NCI-H510A treated with DMSO at 0.1 percent for 48 hours (cell line): ENCODE measurements around the gene GRB10.
A peak's percentile ranks its signal among the peaks of the same experiment; 100 is the strongest.
"Not testable (repeated sequence)": the region's sequence is repeated elsewhere in the genome, so short reads cannot be mapped to it uniquely, and the experiment has no call there.

Experiments used
- DNase-seq: peaks from one replicate; lab custom pipeline; 2025; lab: John Stamatoyannopoulos, UW

Gene GRB10

GRCh38 chr7:50607524-50608125 lies 175.1 kb downstream of the GRB10 start:
- no peak for DNase-seq

DNA sequence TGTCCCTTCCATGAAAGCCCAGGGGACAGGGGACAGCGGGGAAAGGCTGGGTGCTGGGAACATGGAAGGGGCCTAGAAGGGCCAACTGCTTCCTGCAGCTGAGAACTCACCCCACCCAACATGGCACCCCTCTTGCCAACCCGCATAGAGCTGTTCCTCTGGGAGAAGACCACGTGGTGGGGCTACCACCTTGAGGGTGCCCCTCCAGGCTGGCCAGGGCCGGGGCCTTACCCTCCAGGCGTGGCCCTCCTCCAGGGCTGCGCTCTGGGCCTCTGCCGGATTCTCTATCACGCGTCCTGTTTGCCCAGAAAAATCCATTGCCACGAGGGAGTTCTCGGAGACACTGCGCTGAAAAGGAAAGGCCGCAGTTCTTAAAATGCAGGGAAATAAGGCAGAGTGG lies 177.6 kb downstream of the GRB10 start:
- no peak for DNase-seq

GRCh38 chr7:50603287-50603686 lies 179.4 kb downstream of the GRB10 start:
- no peak for DNase-seq

DNA sequence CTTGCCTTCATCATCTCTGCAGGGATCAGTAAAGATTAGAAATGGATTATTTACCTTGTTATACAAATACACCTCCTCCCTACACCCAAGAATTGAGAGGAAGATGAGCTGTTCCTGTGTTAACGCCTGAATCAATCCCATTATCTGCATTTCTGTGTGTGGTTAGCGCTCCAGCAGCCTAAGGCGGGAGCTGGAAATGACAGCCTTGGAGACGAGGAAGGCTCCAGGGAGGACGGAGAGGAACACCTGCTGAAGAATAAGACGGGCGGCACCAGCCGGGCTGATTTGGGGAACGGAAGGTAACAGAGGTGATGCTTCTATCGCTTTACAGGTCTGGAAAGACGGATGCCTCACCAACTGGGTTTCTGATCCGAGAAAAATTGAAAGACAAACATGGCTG lies 183.3 kb downstream of the GRB10 start:
- no peak for DNase-seq

DNA sequence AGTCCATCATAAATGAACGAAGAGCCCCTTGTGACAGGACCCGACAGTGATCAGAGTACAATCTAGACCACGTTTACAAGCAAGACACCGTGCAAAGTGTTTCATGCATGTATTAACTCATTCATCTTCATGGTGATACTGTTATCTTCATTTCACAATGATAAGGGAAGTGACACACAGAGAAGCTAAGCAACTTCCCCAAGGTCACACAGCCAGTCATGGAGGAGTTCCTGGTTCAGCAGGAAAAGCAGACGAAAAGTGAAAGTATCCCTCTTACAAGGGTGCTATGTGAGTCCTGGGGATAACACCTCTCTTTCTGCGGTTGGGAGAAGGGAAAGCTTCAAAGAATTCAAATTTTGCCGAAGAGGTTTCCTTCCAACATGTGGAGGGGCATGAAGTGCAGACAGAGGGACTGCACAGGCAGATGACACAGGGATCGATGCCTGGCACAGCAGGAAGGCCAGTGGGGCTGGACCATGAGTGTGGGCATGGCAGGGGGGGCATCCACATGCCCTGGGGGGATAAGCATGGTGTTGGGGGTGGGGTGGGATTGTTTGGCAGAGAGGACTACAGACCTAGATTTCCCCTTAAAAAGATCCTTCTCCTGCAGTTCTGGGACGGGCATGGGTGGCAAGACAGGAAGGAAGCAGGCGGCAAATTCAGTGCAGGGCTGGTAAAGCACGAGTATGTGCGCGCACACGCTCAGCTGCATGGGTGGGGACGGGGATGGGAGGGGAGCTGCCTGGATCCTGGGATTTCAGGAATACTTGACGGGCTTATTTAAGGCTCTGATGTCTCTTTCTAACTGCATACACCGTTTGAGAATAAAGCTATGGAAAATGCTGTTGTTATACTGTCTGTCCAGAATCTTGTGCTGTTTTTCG lies 184.0 kb downstream of the GRB10 start:
- DNase-seq, result no peak

DNA sequence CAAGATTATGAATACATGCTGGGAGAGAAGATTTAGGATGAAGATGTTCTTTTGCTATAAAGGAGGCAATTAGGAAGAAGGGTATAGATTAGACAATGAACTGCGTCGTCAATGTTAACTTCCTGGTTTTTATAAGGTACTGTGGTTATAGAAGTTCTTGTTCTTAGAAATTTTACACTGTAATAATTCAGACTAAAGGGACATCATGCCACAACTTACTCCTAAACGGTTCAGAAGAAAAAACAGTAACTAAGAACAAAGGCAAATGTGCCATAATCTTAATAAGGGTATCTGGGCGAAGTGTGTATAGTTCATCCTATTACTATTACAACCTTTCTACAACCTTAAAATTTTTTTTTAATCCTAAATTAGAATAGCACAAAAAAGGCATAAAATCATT lies 186.2 kb downstream of the GRB10 start:
- no peak for DNase-seq

DNA sequence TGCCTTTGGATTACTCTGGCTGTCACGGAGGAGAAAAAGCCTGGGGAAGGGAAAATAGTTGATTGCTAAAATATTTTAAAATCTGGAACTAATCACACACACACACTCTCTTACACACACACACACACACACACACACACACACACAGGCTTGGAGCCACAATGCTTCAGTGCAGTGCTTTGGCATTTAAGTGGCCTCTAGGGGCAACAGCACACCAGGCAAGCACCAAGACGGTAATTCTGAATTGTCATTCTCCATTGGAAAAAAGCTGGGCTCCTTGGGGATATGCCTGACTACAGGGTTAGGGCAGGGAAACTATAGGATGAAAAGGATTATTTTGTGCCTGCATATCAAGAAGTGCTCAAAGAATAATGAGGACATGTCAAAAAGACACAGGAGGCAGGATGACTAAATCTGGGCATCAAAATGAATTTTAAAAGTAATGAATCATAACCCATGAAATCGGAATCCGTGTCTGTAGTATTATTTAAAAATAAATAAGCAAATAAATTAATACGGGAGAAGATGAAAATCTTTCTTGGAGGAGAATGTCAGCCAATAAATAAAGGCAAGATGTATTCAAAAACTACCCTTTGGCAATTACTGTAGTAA lies 187.1 kb downstream of the GRB10 start:
- no peak for DNase-seq

DNA sequence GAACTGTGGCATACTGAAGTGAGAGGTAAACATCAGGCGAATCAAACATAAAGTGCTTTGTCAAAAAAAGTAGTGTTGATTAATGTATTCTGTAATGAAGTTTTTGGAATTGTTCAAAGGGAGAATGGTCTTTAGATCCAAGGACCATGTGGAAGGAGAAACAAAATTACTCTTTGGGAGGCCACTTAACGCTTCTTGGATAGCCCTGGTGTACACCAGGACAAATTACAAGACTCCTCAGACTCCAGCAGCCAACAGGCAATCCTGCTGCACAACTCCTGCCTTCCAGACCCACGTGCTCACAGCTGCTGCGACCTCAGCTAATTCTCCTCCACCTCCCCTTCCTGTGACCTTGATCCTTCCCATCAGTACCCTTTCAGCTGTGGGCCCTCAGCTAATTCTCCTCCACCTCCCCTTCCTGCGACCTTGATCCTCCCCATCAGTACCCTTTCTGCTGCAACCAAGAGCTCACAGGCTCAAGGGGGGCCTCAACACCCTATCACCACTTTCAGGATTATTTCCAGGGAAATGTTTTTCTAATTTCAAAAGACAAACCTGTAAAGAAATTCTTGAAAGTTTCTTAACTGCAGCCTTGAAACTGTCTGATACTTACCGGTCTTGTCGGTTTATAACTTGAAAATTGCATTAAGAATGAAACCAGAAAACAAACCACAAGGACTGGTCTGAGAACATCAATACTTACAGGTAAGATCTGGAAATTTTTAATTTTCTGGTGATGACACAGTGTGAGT lies 187.8 kb downstream of the GRB10 start:
- DNase-seq, result no peak

DNA sequence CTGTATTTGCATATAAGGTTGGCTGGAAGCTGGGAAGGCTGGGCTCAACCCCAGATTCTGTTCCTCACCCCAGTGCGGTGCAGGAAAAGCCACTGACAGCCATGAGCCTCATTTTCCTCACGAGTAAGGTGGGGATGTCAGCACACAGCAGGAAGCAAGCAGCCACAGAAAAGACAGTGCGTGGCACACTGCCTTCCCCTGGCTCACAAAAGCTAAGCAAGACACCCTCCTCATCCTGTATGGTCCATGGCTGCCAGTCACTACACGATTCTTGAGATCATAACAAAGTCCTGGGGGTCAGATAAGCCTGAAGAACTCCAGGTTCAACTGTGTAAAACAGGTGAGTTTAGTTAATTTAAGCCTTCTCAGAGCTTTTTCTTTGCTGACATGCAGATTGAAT lies 188.6 kb downstream of the GRB10 start:
- no peak for DNase-seq

GRCh38 chr7:50592940-50593339 lies 189.8 kb downstream of the GRB10 start:
- DNase-seq, result no peak

- peak; percentile 76 for DNase-seq
Observed at GRCh38 chr7:50591480-50592438, 190.9 kb downstream of the GRB10 start.

GRCh38 chr7:50591098-50591479 lies 191.6 kb downstream of the GRB10 start:
- DNase-seq, result no peak

DNA sequence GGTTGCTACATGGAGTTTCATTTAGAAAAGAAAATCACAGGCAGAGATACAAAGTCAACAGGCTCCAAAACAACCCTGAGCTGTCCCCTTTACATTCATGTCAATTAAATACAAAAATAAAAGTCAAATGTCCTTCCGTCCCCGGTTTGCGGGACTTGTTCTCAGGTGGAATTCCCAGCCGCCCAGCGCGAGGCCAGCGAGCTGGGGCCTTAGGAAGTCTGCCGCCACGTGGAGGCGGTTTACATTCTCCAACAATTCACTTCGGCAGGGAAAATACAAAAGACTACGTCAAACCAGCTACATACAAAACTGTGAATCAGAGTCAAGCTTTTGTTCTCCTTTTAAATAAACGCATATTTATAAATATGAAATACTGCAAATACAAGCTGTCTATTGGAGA lies 192.2 kb downstream of the GRB10 start:
- DNase-seq, result no peak

GRCh38 chr7:50589364-50589763 lies 193.3 kb downstream of the GRB10 start:
- DNase-seq, result no peak

DNA sequence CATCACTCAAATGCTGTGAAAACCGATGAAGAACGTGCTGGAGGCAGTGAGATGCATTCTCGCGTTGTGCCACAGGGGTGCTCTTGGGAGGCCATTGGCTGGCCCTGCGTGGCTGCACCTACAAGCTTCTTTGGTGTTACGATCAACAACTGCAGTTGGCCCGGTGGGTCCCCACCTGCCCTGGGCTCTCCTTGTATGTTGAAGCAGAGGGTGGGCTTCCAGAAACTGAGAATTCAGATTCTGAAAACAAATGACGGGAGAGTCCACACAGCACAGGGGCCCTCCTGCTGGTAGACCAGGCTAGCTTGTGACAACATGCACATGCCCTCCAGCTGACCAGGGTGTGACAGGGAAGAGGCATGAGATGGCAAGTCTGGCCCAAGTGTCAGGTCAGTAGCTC lies 193.8 kb downstream of the GRB10 start:
- DNase-seq, result no peak

GRCh38 chr7:50587737-50588136 lies 195.0 kb downstream of the GRB10 start:
- no peak for DNase-seq

- peak; percentile 32 for DNase-seq
Observed at GRCh38 chr7:50584793-50585408, 197.8 kb downstream of the GRB10 start.

DNA sequence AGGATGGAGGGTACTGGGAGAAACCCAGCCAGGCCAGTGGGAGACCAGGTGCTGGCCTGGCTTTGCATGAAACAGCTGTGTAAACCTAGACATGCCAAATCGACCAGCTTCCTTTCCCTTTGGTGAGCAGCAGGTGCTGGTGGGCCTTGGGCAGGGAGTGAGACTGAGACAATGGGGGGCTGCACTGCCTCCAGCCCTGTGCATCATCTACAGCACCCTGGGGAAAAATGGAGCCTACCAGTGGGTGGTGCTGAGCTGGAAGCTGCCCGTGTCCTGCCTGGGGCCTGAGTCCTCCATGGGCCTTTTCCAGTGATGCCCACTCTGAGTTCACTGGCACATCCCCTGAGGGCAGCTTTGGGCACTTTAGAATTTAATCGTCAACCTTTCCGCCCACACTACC lies 198.3 kb downstream of the GRB10 start:
- DNase-seq, result no peak

DNA sequence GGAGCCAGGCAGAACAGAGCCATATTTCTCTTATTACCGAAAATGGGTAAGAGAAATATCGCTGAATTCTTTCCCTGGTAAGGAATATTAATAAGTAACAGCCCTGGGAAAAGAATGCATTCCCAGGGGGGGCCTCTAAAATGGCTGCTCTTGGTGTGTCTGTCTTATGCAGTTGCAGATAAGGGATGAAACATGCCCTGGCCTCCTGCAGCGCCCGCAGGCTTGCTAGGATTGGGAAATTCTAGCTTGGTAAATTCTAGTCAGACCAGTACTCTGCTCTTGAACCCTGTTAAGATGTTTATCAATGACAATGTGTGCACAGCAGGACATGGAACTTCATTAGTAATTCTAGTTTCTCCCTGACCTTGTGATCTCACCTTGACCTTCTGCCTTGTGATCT lies 199.4 kb downstream of the GRB10 start:
- DNase-seq, result not testable (repeated sequence)

- DNase-seq, result not testable (repeated sequence)
Observed at GRCh38 chr7:50582271-50582670, 200.4 kb downstream of the GRB10 start.

DNA sequence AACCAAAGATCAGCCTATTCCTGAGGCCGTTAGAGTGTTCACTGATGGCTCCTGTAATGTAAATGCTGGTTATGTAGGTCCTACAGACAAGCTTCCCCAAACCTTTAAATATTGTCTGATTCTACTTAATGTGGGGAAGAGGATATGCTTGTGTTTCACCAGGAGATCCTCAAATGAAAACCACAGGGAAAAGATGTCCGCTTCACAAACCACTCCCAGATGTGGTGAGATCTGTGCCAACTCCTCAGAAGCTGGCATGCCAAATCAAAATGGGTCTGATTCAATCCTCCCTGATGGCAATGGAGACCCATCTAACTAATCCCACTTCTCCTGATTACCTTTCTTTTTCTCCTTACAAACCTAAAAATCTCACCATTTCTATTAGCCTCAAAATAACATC lies 202.0 kb downstream of the GRB10 start:
- not testable (repeated sequence) for DNase-seq
